GM20000 (cell line): Measurements from ENCODE around the gene BORCS5.
"Not testable (repeated sequence)": the region's sequence is repeated elsewhere in the genome, so short reads cannot be mapped to it uniquely, and the experiment has no call there.

Experiments used
- DNase-seq: peaks from one replicate; pipeline ENCODE4 v3.0.0; 2012; ENCODE audit warnings: low spot score
- TF ChIP-seq, protein P1 (sequence below): IDR thresholded peaks from 2 replicates; pipeline ENCODE4 v1.5.1; 2012; ENCODE audit warnings: mild to moderate bottlenecking, control low read depth; ENCODE audit errors: extremely low read depth, missing control alignments

BORCS5 gene

DNA sequence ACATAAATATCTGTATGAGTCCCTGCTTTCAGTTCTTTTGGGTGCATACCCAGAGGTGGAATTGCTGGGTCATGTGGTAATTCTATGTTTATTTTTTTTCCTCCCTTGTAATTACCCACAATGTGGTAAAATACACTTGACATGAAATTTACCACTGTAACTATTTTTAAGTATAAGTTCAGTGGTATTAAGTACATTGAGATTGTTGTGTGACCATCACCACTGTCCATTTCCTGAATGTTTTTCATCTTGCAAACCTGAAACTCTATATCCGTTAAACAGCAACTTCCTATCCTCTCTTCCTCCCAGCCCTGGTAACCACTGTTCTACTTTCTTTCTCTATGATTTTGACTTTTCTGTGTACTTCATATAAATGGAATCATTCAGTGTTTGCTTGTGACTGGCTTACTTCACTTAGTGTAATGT, 51.4 kb downstream of the BORCS5 start:
- DNase-seq: peak; percentile 16
- TF ChIP-seq, protein P1, sequence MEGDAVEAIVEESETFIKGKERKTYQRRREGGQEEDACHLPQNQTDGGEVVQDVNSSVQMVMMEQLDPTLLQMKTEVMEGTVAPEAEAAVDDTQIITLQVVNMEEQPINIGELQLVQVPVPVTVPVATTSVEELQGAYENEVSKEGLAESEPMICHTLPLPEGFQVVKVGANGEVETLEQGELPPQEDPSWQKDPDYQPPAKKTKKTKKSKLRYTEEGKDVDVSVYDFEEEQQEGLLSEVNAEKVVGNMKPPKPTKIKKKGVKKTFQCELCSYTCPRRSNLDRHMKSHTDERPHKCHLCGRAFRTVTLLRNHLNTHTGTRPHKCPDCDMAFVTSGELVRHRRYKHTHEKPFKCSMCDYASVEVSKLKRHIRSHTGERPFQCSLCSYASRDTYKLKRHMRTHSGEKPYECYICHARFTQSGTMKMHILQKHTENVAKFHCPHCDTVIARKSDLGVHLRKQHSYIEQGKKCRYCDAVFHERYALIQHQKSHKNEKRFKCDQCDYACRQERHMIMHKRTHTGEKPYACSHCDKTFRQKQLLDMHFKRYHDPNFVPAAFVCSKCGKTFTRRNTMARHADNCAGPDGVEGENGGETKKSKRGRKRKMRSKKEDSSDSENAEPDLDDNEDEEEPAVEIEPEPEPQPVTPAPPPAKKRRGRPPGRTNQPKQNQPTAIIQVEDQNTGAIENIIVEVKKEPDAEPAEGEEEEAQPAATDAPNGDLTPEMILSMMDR: no peak

DNA sequence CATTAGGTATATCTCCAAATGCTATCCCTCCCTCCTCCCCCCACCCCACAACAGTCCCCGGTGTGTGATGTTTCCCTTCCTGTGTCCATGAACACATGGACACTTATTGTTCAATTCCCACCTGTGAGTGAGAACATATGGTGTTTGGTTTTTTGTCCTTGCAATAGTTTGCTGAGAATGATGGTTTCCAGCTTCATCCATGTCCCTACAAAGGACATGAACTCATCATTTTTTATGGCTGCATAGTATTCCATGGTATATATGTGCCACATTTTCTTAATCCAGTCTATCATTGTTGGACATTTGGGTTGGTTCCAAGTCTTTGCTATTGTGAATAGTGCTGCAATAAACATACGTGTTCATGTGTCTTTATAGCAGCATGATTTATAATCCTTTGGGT, 52.5 kb downstream of the BORCS5 start:
- not testable (repeated sequence) for DNase-seq

DNA sequence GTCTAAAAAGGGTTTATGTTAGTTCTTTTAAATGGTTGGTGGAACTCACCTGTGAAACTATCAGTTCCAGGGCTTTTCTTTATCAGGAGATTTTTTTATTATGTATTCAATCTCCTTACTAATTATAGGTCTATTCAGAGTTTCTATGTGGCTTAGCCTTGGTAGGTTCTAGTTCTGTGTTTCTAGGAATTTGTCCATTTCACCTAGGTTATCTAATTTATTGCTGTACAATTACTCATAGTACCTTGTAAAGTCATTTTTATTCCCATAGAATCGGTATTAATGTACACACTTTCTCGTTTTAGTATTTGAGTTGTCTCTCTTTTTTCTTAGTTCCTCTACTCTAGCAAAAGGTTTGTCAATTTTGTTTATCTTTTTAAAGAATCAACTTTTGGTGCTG, 59.0 kb downstream of the BORCS5 start:
- TF ChIP-seq, protein P1: no peak

DNA sequence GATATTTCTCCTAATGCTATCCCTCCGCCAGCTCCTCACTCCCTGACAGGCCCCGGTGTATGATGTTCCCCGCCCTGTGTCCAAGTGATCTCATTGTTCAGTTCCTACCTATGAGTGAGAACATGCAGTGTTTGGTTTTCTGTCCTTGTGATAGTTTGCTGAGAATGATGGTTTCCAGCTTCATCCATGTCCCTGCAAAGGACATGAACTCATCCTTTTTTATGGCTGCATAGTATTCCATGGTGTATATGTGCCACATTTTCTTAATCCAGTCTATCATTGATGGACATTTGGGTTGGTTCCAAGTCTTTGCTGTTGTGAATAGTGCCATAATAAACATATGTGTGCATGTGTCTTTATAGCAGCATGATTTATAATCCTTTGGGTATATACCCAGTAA, 62.3 kb downstream of the BORCS5 start:
- not testable (repeated sequence) for DNase-seq

More for the DNA sequence above, 59.0 kb downstream of the BORCS5 start:
- DNase-seq: no peak

DNA sequence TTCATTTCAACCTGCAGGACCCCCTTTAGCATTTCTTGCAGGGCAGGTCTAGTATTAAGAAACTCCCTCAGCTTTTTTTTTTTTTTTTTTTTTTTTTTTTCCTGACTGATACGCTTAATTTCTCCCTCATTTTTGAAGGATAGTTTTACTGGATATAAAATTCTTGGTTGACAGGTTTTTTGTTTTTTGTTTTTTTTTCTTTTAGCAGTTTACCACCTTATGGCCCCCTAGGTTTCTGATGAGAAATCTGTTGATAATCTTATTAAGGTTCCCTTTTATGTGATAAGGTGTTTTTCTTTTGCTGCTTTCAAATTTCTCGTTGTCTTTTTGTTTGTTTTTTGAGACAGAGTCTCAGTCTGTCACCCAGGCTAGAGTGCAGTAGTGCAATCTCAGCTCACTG, 66.5 kb downstream of the BORCS5 start:
- TF ChIP-seq, protein P1: no peak
- no peak for DNase-seq

DNA sequence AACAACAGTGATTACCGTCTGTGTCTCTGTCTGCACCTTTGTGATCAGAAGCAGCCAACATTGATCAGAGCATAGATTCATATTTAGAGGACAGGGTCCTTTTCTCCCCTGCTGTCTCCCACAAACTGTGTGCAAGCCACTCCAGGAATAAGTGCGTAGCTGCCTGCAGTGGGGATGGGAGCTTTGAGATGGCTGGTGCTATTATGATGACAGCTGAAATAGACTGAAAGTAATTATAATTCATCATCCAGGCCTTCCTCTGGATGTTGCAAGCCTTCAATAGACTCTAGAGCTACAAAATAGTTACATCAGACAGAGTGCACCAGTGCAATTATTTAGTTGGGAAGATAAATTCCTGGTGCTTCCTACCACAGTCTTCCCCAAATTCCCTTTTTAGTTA, 68.1 kb downstream of the BORCS5 start:
- DNase-seq: no peak
- TF ChIP-seq, protein P1: no peak

DNA sequence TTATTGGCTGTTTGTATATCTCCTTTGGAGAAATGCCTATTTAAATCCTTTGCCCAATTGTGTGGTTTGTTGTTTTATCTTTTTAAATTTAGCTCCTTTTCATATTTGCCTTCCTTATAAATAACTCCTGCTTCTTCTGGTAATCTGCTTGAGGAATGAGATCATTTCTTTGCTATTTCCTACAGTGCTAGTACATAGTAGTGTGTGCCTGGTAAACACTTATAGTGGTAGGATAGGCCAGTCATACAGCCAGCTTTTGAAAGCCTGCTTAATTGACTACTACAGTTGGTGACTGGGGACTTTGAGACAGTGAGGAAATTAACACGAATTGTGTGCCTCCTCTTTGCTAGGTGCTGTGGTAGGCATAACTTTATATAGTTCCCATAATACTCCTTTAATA, 68.7 kb downstream of the BORCS5 start:
- DNase-seq: no peak
- TF ChIP-seq, protein P1: no peak

DNA sequence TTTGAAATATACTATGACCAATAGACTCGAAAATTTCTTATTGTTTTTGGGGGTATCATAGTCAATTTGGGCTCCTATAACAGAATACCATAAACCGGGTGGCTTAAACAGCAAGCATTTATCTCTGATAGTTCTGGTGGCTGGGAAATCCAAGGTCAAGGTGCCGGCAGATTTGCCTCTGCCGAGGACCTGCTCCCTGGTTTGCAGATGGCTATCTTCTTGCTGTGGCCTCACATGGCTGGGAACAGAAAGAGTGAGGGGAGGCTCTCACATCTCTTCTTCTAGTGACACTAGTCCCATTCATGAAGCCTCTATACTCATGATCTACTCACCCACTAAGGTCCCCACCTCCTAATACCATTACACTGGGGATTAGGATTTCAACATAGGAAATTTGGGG, 70.7 kb downstream of the BORCS5 start:
- TF ChIP-seq, protein P1: no peak
- DNase-seq: no peak

DNA sequence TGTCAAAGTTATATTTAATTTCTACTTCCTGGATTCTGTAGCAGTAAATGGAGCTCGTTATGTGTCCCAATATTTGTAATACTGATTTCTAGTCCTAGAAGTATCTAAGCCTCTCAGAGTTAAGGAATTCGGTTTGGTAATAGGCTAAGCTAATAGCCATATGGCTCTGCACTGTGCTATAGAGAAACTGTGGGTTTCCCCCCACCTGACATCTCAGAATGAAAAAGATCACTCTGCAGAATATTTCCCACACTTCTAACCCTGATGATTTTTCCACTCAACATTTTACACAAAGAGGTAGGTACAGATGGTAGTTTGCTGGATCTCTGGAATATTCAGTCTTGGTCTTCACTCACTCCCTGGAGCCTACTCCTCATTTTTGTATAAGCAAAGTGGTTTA, 71.2 kb downstream of the BORCS5 start:
- TF ChIP-seq, protein P1: no peak
- no peak for DNase-seq
